ENCODE data around the gene DDX60.

DNA sequence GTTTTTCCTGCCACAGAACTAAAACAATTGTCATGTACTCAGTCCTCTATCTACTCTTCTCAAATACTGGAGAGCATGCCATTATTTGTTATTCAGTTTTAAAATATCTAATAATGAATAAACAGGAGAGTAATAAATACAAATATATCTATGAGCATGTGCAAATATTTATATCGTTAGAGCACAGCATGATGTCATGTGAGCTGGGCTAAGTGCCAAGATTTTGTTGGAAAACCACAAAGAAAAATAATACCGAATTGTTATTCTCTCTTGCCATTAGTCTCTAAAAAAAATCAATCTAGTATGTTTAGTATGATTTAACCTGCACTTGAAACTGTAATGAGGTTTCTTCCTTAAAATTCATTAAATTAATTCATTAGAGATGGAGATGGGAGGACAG is 97.3 kb downstream of the DDX60 start:
- TF ChIP-seq YY1 (IDR thresholded peaks at IDR 0.05; ENCODE audit: insufficient read depth, insufficient read length): no peak
- TF ChIP-seq ZNF274 (IDR thresholded peaks at IDR 0.05; ENCODE audit: low read depth, low read length): no peak

Measured in NT2/D1 (cell line).